ENCODE measurements around the gene KLHDC8A.

The KLHDC8A gene

GRCh38 chr1:205343431-205344065, 13.2 kb downstream of the KLHDC8A start:
- no peak for DNase-seq

GRCh38 chr1:205342986-205343385, 13.7 kb downstream of the KLHDC8A start:
- DNase-seq: no peak

- DNase-seq: no peak
These were observed 16.0 kb downstream of the KLHDC8A start for GRCh38 chr1:205340676-205341075.

GRCh38 chr1:205339717-205340116, 17.0 kb downstream of the KLHDC8A start:
- DNase-seq: no peak

- no peak for DNase-seq
These were observed 17.5 kb downstream of the KLHDC8A start for GRCh38 chr1:205339197-205339702.

GRCh38 chr1:205338011-205338410, 18.7 kb downstream of the KLHDC8A start:
- no peak for DNase-seq

- DNase-seq: no peak
These were observed 19.2 kb downstream of the KLHDC8A start for GRCh38 chr1:205337481-205337880.

- DNase-seq: peak; percentile 77
These were observed 21.0 kb downstream of the KLHDC8A start for GRCh38 chr1:205335692-205336091.

GRCh38 chr1:205332015-205332791, 24.5 kb downstream of the KLHDC8A start:
- no peak for DNase-seq

- no peak for DNase-seq
These were observed 26.6 kb downstream of the KLHDC8A start for GRCh38 chr1:205330150-205330549.

- no peak for DNase-seq
These were observed 27.0 kb downstream of the KLHDC8A start for GRCh38 chr1:205329719-205330118.

GRCh38 chr1:205328476-205328875, 28.2 kb downstream of the KLHDC8A start:
- no peak for DNase-seq

- no peak for DNase-seq
These were observed 29.8 kb downstream of the KLHDC8A start for GRCh38 chr1:205326812-205327466.

GRCh38 chr1:205325334-205325884, 31.3 kb downstream of the KLHDC8A start:
- peak; percentile 32 for DNase-seq

GRCh38 chr1:205324781-205325180, 31.9 kb downstream of the KLHDC8A start:
- DNase-seq: no peak

GRCh38 chr1:205323794-205324193, 32.9 kb downstream of the KLHDC8A start:
- no peak for DNase-seq

GRCh38 chr1:205321959-205322283, 34.8 kb downstream of the KLHDC8A start:
- DNase-seq: no peak

GRCh38 chr1:205321162-205321958, 35.4 kb downstream of the KLHDC8A start, which contains the start of gene NUAK2:
Gene NUAK2, minus strand, starts transcription at chr1:205321745. Its CDS starts 117 bp downstream, at chr1:205321628.
- DNase-seq: peak; percentile 84

- DNase-seq: no peak
These were observed 37.4 kb downstream of the KLHDC8A start for GRCh38 chr1:205319081-205320018.

GRCh38 chr1:205318231-205318991, 38.3 kb downstream of the KLHDC8A start:
- DNase-seq: no peak

Measured in stimulated activated CD4-positive, alpha-beta T cell treated with anti-CD3 and anti-CD28 coated beads, Interleukin-12 subunit alpha, Interleukin-12 subunit beta, amount 100 ng/mL, for 4 hours (primary cell).